ENCODE measurements around the gene ZNF48. TPM values are rescaled to one million over a fixed set of nuclear protein-coding genes. Genes with fewer than 3 reads are reported as not detected.
A peak's percentile ranks its signal among the peaks of the same experiment; 100 is the strongest.

ZNF48 gene
- total RNA-seq, 1 donor from 2014 or later = 11.8 TPM

GRCh38 chr16:30409125-30410060 lies 14.2 kb downstream of the ZNF48 start:
- DNase-seq (ENCODE audit: low spot score) = peak; percentile 93
- peaks cover 10% of the 10 kb centered on the region for H3K36me3 Mint-ChIP-seq (ENCODE audit: low read depth)

GRCh38 chr16:30413112-30413806 lies 18.0 kb downstream of the ZNF48 start:
- H3K27me3 Mint-ChIP-seq (ENCODE audit: low read depth) = no peaks in the 10 kb centered on the region
- no peaks in the 10 kb centered on the region for H3K9me3 Mint-ChIP-seq (ENCODE audit: low read depth)
- H3K36me3 Mint-ChIP-seq (ENCODE audit: low read depth) = peaks cover 12% of the 10 kb centered on the region
- no peak overlapping the region for H3K4me3 Mint-ChIP-seq (ENCODE audit: unreplicated experiment)
- peaks cover 21% of the 10 kb centered on the region for H3K4me1 Mint-ChIP-seq (ENCODE audit: low read depth)
- H3K27ac Mint-ChIP-seq (ENCODE audit: unreplicated experiment) = no peak overlapping the region
- no peak for TF ChIP-seq CTCF (IDR thresholded peaks at IDR 0.05)
- no peak for DNase-seq (ENCODE audit: low spot score)

More at GRCh38 chr16:30409125-30410060, 14.2 kb downstream of the ZNF48 start:
- no peak overlapping the region for H3K4me3 Mint-ChIP-seq (ENCODE audit: unreplicated experiment)
- H3K4me1 Mint-ChIP-seq (ENCODE audit: low read depth) = peaks cover 25% of the 10 kb centered on the region
- peak overlapping the region; percentile 80 for H3K27ac Mint-ChIP-seq (ENCODE audit: unreplicated experiment)
- no peaks in the 10 kb centered on the region for H3K27me3 Mint-ChIP-seq (ENCODE audit: low read depth)
- peak; percentile 97 for TF ChIP-seq CTCF (IDR thresholded peaks at IDR 0.05)
- no peaks in the 10 kb centered on the region for H3K9me3 Mint-ChIP-seq (ENCODE audit: low read depth)

GRCh38 chr16:30414159-30414558 lies 18.9 kb downstream of the ZNF48 start:
- Mint-ChIP-seq H3K27ac (ENCODE audit: unreplicated experiment) (no peak overlapping the region), H3K27me3 (ENCODE audit: low read depth) (no peaks in the 10 kb centered on the region), H3K4me3 (ENCODE audit: unreplicated experiment) (no peak overlapping the region), H3K4me1 (ENCODE audit: low read depth) (peaks cover 17% of the 10 kb centered on the region), H3K9me3 (ENCODE audit: low read depth) (no peaks in the 10 kb centered on the region), H3K36me3 (ENCODE audit: low read depth) (peaks cover 12% of the 10 kb centered on the region)
- TF ChIP-seq CTCF (IDR thresholded peaks at IDR 0.05) = no peak
- no peak for DNase-seq (ENCODE audit: low spot score)

- no peak overlapping the region for H3K4me3 Mint-ChIP-seq (ENCODE audit: unreplicated experiment)
- peaks cover 10% of the 10 kb centered on the region for H3K4me1 Mint-ChIP-seq (ENCODE audit: low read depth)
- peaks cover 14% of the 10 kb centered on the region for H3K36me3 Mint-ChIP-seq (ENCODE audit: low read depth)
- H3K27me3 Mint-ChIP-seq (ENCODE audit: low read depth) = no peaks in the 10 kb centered on the region
- H3K27ac Mint-ChIP-seq (ENCODE audit: unreplicated experiment) = no peak overlapping the region
- no peak for DNase-seq (ENCODE audit: low spot score)
- no peaks in the 10 kb centered on the region for H3K9me3 Mint-ChIP-seq (ENCODE audit: low read depth)
- TF ChIP-seq CTCF (IDR thresholded peaks at IDR 0.05) = no peak
Observed at GRCh38 chr16:30416047-30416603, 20.9 kb downstream of the ZNF48 start.

All from chondrocyte (in vitro differentiated cells).